SK-N-SH (cell line): ENCODE results near the gene TIMM22. TPM values are rescaled to one million over a fixed set of nuclear protein-coding genes. Genes with fewer than 3 reads are reported as not detected.
"Not testable (repeated sequence)": the region's sequence is repeated elsewhere in the genome, so short reads cannot be mapped to it uniquely, and the experiment has no call there.

ENCODE experiments used
- CTCF ChIA-PET: fragments of 300-600, 350-600 bp; formaldehyde crosslinking; extraction: SDS; loops from one replicate; lab custom pipeline; 2021; lab: Yijun Ruan, JAX
- POLR2A ChIA-PET: fragments of 350-600 bp; sonication (Branson Sonifier 250); formaldehyde crosslinking; extraction: SDS; loops from one replicate; lab custom pipeline; 2020; ENCODE audit warnings: antibody characterized with exemption, inconsistent platforms; lab: Yijun Ruan, JAX
- DNase-seq: peaks from one replicate; pipeline ENCODE4 v3.0.0; 2012
- H2AFZ ChIP-seq: fragments of 200-600 bp; sonication (generic); 2 replicates; pipeline ENCODE4 v1.8.1; 2016; ENCODE audit warnings: antibody characterized with exemption, mild to moderate bottlenecking, low read depth
- H3F3A ChIP-seq: fragments of 200-600 bp; sonication (generic); replicated peaks from 2 replicates; pipeline ENCODE3; 2016; ENCODE audit warnings: antibody characterized with exemption, mild to moderate bottlenecking; ENCODE audit not compliant: insufficient read depth
- H3K27ac ChIP-seq, 2 experiments: fragments of 200-500 bp in 1 of 2; fragments of 200-600 bp in 1 of 2; sonication (Bioruptor generic) in 1 of 2; sonication (generic), shearing (Covaris generic) in 1 of 2; 2 replicates each; pipeline versions ENCODE4 v1.5.1 to v1.6.1; 2014 to 2016; ENCODE audit warnings: low read depth in 2 of 2, inconsistent platforms in 1 of 2, low read length in 1 of 2, mild to moderate bottlenecking in 1 of 2, mixed read lengths in 1 of 2
- H3K27me3 ChIP-seq: fragments of 200-600 bp; sonication (generic), shearing (Covaris generic); 2 replicates; pipeline ENCODE4 v1.6.1; 2016; ENCODE audit warnings: mixed run types; ENCODE audit not compliant: insufficient read depth
- H3K36me3 ChIP-seq, 2 experiments: fragments of 200-500 bp in 1 of 2; fragments of 200-600 bp in 1 of 2; sonication (Bioruptor generic) in 1 of 2; sonication (generic) in 1 of 2; replicated peaks in 1 of 2; 2 replicates each; pipeline versions ENCODE3 to v1.5.1; 2014 to 2016; ENCODE audit warnings: low read length in 1 of 2, mild to moderate bottlenecking in 1 of 2; ENCODE audit not compliant: insufficient read depth in 2 of 2, control insufficient read depth in 1 of 2
- H3K4me1 ChIP-seq, 2 experiments: fragments of 200-500 bp in 1 of 2; fragments of 200-600 bp in 1 of 2; sonication (Bioruptor generic) in 1 of 2; sonication (generic), shearing (Covaris generic) in 1 of 2; 2 replicates each; pipeline versions ENCODE4 v1.5.1 to v1.6.1; 2014 to 2016; ENCODE audit warnings: low read depth in 1 of 2, low read length in 1 of 2, mixed run types in 1 of 2; ENCODE audit not compliant: insufficient read depth in 2 of 2, control insufficient read depth in 1 of 2
- H3K4me2 ChIP-seq: fragments of 200-600 bp; sonication (generic), shearing (Covaris generic); 2 replicates; pipeline ENCODE4 v1.6.1; 2017; ENCODE audit warnings: mixed run types
- H3K4me3 ChIP-seq, 2 experiments: fragments of 200-500 bp in 1 of 2; fragments of 200-600 bp in 1 of 2; sonication (Bioruptor generic) in 1 of 2; sonication (generic), shearing (Covaris generic) in 1 of 2; 2 replicates each; pipeline versions ENCODE4 v1.5.1 to v1.8.1; 2014 to 2016; ENCODE audit warnings: low read depth in 2 of 2, inconsistent platforms in 1 of 2, low read length in 1 of 2, mild to moderate bottlenecking in 1 of 2, mixed read lengths in 1 of 2, moderate library complexity in 1 of 2
- H3K79me2 ChIP-seq: fragments of 200-600 bp; sonication (generic); 2 replicates; pipeline ENCODE4 v1.8.1; 2017; ENCODE audit warnings: mild to moderate bottlenecking; ENCODE audit not compliant: insufficient read depth
- H3K9ac ChIP-seq: fragments of 200-600 bp; sonication (generic); 2 replicates; pipeline ENCODE4 v1.6.1; 2017; ENCODE audit warnings: mixed run types
- H3K9me2 ChIP-seq: fragments of 200-600 bp; sonication (generic); 2 replicates; pipeline ENCODE4 v1.6.1; 2017; ENCODE audit warnings: mixed run types
- H3K9me3 ChIP-seq: fragments of 200-600 bp; sonication (generic); 2 replicates; pipeline ENCODE4 v1.6.1; 2017; ENCODE audit warnings: mixed run types, mild to moderate bottlenecking, moderate library complexity
- H4K20me1 ChIP-seq: fragments of 200-600 bp; sonication (generic); 2 replicates; pipeline ENCODE4 v1.6.1; 2017; ENCODE audit warnings: mild to moderate bottlenecking, mixed run types; ENCODE audit not compliant: insufficient read depth
- EP300 ChIP-seq, 2 experiments: IDR thresholded peaks; 2 replicates each; pipeline versions ENCODE4 v1.4.0 to v1.6.1; 2012; ENCODE audit warnings: borderline replicate concordance in 1 of 2, low read depth in 1 of 2, low read length in 1 of 2
- GABPA ChIP-seq: IDR thresholded peaks from 2 replicates; pipeline ENCODE4 v1.4.0; 2012; ENCODE audit warnings: low read depth, mild to moderate bottlenecking
- GATA2 ChIP-seq: sonication (generic); formaldehyde crosslinking; IDR thresholded peaks from 2 replicates; pipeline ENCODE4 v1.5.0; 2020; ENCODE audit warnings: mild to moderate bottlenecking, missing genetic modification reagents
- SMC3 ChIP-seq: IDR thresholded peaks from 2 replicates; pipeline ENCODE4 v1.6.1; 2012; ENCODE audit warnings: low read depth, low read length, improper control_type of control experiment
- TCF12 ChIP-seq: IDR thresholded peaks from 2 replicates; pipeline ENCODE4 v1.4.0; 2012
- TEAD4 ChIP-seq: IDR thresholded peaks from 2 replicates; pipeline ENCODE4 v1.4.0; 2012; ENCODE audit warnings: mild to moderate bottlenecking, borderline replicate concordance; ENCODE audit not compliant: insufficient read depth
- WGBS: methylation state at CpG from one replicate; pipeline ENCODE4 v1.1.6; 2017; ENCODE audit warnings: low lambda C conversion rate; 5-methylcytosine and 5-hydroxymethylcytosine counted together
- polyA plus RNA-seq, 3 experiments: library from polyadenylated mRNA; depleted of rRNA; stranded (reverse); fragments of >200 nt; gene quantifications; 2 replicates each; pipeline ENCODE4 v1.2.3, GENCODE V29; 2012
- TF ChIP-seq, protein P1 (sequence below): IDR thresholded peaks from 2 replicates; pipeline ENCODE4 v1.6.1; 2012; ENCODE audit warnings: mild to moderate bottlenecking, low read depth, low read length, moderate library complexity
- TF ChIP-seq, protein P2 (sequence below): IDR thresholded peaks from 2 replicates; pipeline ENCODE4 v1.4.0; 2012; ENCODE audit warnings: low read depth, borderline replicate concordance
- TF ChIP-seq, protein P3 (sequence below): fragments of 200-600 bp; sonication (generic); IDR thresholded peaks from 2 replicates; pipeline ENCODE4 v1.6.1; 2017; ENCODE audit warnings: antibody characterized with exemption, mild to moderate bottlenecking, moderate library complexity
- TF ChIP-seq, protein P4 (sequence below): IDR thresholded peaks from 2 replicates; pipeline ENCODE4; 2012

The TIMM22 gene
- polyA plus RNA-seq, 1 of the 3 experiments (the other 2 are of a cell fraction), result 9.9 TPM

- ChIA-PET CTCF (interaction anchor here (0.8 to 7.2 kb wide), 4 partner anchors 13 to 63 kb away, joined by 3 to 54 read pairs (median 4); no protein-coding TSS in a partner anchor), POLR2A (no interaction called here)
- H3K27ac ChIP-seq, result no peak overlapping the region
- H3F3A ChIP-seq, result peaks cover 5% of the 10 kb centered on the region
- no peak overlapping the region for H3K4me3 ChIP-seq
- peaks cover 0 to 6% of the 10 kb centered on the region in 2 experiments; a peak in 1 of 4 replicates for H3K4me1 ChIP-seq
- WGBS, result 97% methylated on average over 15 of the region's 21 CpGs
- no peak overlapping the region for H3K4me2 ChIP-seq
- no peak for TF ChIP-seq EP300 (IDR thresholded peaks at IDR 0.05; ENCODE audit: borderline replicate concordance in 1 of 2, low read depth in 1 of 2, low read length in 1 of 2)
- no peak for TF ChIP-seq SMC3
- no peak for TF ChIP-seq GABPA
- TF ChIP-seq GATA2 (CRISPR knock-in tag), result no peak
- TF ChIP-seq TEAD4, result no peak
- TF ChIP-seq, protein P1, sequence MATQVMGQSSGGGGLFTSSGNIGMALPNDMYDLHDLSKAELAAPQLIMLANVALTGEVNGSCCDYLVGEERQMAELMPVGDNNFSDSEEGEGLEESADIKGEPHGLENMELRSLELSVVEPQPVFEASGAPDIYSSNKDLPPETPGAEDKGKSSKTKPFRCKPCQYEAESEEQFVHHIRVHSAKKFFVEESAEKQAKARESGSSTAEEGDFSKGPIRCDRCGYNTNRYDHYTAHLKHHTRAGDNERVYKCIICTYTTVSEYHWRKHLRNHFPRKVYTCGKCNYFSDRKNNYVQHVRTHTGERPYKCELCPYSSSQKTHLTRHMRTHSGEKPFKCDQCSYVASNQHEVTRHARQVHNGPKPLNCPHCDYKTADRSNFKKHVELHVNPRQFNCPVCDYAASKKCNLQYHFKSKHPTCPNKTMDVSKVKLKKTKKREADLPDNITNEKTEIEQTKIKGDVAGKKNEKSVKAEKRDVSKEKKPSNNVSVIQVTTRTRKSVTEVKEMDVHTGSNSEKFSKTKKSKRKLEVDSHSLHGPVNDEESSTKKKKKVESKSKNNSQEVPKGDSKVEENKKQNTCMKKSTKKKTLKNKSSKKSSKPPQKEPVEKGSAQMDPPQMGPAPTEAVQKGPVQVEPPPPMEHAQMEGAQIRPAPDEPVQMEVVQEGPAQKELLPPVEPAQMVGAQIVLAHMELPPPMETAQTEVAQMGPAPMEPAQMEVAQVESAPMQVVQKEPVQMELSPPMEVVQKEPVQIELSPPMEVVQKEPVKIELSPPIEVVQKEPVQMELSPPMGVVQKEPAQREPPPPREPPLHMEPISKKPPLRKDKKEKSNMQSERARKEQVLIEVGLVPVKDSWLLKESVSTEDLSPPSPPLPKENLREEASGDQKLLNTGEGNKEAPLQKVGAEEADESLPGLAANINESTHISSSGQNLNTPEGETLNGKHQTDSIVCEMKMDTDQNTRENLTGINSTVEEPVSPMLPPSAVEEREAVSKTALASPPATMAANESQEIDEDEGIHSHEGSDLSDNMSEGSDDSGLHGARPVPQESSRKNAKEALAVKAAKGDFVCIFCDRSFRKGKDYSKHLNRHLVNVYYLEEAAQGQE, result no peak
- no peak for TF ChIP-seq TCF12
- TF ChIP-seq, protein P2, sequence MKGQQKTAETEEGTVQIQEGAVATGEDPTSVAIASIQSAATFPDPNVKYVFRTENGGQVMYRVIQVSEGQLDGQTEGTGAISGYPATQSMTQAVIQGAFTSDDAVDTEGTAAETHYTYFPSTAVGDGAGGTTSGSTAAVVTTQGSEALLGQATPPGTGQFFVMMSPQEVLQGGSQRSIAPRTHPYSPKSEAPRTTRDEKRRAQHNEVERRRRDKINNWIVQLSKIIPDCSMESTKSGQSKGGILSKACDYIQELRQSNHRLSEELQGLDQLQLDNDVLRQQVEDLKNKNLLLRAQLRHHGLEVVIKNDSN, result no peak
- TF ChIP-seq, protein P3, sequence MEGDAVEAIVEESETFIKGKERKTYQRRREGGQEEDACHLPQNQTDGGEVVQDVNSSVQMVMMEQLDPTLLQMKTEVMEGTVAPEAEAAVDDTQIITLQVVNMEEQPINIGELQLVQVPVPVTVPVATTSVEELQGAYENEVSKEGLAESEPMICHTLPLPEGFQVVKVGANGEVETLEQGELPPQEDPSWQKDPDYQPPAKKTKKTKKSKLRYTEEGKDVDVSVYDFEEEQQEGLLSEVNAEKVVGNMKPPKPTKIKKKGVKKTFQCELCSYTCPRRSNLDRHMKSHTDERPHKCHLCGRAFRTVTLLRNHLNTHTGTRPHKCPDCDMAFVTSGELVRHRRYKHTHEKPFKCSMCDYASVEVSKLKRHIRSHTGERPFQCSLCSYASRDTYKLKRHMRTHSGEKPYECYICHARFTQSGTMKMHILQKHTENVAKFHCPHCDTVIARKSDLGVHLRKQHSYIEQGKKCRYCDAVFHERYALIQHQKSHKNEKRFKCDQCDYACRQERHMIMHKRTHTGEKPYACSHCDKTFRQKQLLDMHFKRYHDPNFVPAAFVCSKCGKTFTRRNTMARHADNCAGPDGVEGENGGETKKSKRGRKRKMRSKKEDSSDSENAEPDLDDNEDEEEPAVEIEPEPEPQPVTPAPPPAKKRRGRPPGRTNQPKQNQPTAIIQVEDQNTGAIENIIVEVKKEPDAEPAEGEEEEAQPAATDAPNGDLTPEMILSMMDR, result no peak
- TF ChIP-seq, protein P4, sequence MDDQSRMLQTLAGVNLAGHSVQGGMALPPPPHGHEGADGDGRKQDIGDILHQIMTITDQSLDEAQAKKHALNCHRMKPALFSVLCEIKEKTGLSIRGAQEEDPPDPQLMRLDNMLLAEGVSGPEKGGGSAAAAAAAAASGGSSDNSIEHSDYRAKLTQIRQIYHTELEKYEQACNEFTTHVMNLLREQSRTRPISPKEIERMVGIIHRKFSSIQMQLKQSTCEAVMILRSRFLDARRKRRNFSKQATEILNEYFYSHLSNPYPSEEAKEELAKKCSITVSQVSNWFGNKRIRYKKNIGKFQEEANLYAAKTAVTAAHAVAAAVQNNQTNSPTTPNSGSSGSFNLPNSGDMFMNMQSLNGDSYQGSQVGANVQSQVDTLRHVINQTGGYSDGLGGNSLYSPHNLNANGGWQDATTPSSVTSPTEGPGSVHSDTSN, result no peak
- H4K20me1 ChIP-seq, result peaks cover 20% of the 10 kb centered on the region; the same call in 1 of the 2 replicates
- no peaks in the 10 kb centered on the region for H3K27me3 ChIP-seq
- no peaks in the 10 kb centered on the region for H3K9me3 ChIP-seq
- no peak overlapping the region for H2AFZ ChIP-seq
- no peaks in the 10 kb centered on the region for H3K9me2 ChIP-seq
- DNase-seq, result no peak
- no peak overlapping the region for H3K9ac ChIP-seq
- peaks cover 12% of the 10 kb centered on the region; the same call in 1 of the 2 replicates for H3K79me2 ChIP-seq
- H3K36me3 ChIP-seq, result peaks cover 5 to 21% of the 10 kb centered on the region in 2 experiments
These were observed 46.8 kb downstream of the TIMM22 start for GRCh38 chr17:1043601-1044251.

GRCh38 chr17:1044387-1045009 lies 47.6 kb downstream of the TIMM22 start:
- POLR2A ChIA-PET, DNase-seq, H3K4me2 ChIP-seq, H3K27ac ChIP-seq, H3K9me3 ChIP-seq, H2AFZ ChIP-seq, H3F3A ChIP-seq, H3K27me3 ChIP-seq, H3K4me3 ChIP-seq, H3K9me2 ChIP-seq, H3K4me1 ChIP-seq, H3K9ac ChIP-seq: not testable (repeated sequence)
- Histone ChIP-seq H4K20me1 (peaks cover 18% of the 10 kb centered on the region; the same call in 1 of the 2 replicates), H3K79me2 (peaks cover 12% of the 10 kb centered on the region; the same call in 1 of the 2 replicates), H3K36me3 (peaks cover 5 to 18% of the 10 kb centered on the region in 2 experiments)
- 93% methylated on average over 13 of the region's 13 CpGs for WGBS
- CTCF ChIA-PET, result interaction anchor here (0.8 to 7.2 kb wide), 2 partner anchors 12 to 63 kb away, joined by 3 to 54 read pairs; no protein-coding TSS in a partner anchor
